NCI-H748 treated with DMSO at 0.1 percent for 48 hours (cell line): Measurements from ENCODE around the gene TAGLN3.

Experiments used
- DNase-seq: peaks from one replicate; lab custom pipeline; 2025; lab: John Stamatoyannopoulos, UW

Gene TAGLN3

GRCh38 chr3:111998636-111999483 lies at the start of gene TAGLN3:
TSS of gene TAGLN3 (plus strand) at chr3:111998922. CDS start at chr3:111999423, 501 bp downstream.
- peak; percentile 73 for DNase-seq

DNA sequence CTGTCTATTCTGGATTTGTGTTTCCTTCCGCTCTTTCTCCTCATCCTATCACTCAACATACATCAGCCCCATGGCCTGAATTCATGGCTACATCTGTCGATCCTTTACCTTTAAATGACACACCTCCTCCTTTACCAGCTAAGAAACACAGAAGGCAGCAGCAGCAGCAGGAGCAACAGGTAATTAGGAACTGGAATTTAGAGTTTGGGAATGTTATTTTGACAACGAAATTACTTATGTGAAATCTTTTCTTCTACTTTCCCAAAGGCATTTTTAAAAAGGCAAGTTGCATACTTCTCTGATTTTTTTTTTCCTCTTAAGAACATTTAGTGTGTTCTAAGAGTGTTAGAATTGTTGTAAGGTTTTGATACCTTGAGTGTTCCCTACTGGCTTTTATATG lies 49.0 kb upstream of the TAGLN3 start:
- DNase-seq: no peak

GRCh38 chr3:111951032-111951431 lies 47.7 kb upstream of the TAGLN3 start:
- no peak for DNase-seq

DNA sequence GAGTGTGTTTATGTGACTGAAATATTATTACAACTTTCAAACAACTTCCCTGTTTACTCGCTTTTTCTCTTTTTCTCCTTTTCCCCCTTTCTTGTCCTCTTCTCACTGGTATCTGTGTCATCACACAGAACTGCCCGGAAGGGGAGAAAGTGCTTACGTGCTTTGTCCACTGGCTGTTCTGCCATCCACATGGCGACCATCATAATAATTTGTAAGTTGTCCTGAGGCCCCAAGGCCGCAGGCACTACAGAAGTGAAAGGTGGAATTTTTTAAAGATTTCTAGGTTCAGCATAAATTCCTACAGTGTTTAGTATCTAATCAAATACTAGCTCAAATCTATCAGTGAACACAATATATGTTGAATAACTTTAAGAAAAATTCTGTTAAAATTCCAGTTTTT lies 46.6 kb upstream of the TAGLN3 start:
- no peak for DNase-seq

DNA sequence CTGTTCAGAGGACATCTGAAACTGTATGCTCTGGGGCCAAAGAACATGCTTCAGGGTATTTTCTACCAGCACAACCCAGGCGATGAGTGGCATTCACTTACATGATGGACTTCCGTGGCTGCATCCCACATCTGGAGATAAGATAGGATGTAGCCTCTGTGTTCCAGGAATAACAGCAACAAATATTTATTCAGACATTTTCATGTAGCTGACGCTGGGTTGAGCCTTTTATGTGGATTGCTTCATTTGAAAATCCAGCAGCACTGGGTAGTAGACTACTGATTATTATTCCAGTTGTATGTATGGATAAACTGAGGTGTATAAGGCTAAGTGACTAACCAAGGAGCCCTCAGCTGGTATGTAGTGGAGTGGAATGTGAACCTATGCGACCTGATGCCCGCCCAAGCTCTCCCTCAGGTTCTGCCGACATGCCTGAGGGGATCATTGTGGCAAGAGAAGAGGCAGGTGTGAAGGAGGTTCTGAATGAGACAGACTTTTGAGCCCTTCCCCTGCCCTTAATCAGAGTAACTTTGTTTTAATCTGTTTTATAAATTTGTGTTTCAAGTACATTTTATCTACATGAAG lies 45.8 kb upstream of the TAGLN3 start:
- DNase-seq: no peak

GRCh38 chr3:111954228-111954990 lies 44.3 kb upstream of the TAGLN3 start:
- DNase-seq: no peak

- no peak for DNase-seq
Measured at GRCh38 chr3:111955876-111956275, 42.8 kb upstream of the TAGLN3 start.

DNA sequence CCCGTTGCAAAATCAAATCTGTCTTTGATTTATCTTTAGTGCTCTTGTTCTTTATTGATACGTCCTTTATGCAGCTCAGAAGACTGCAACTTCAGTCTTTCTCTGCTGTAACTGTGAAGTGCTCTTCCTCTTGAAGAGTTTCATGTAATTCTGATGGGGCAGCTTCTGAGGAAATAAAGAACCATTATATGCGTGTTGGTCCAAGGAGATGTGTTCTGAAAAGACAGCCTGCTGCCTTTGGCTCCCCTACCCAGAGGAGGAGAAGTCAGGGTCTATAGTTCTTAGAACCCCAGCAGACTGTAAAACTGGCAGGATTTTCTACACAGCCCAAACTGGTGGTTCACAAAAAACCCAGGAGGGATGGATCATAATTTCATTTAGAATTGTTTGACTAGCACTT lies 42.3 kb upstream of the TAGLN3 start:
- no peak for DNase-seq

DNA sequence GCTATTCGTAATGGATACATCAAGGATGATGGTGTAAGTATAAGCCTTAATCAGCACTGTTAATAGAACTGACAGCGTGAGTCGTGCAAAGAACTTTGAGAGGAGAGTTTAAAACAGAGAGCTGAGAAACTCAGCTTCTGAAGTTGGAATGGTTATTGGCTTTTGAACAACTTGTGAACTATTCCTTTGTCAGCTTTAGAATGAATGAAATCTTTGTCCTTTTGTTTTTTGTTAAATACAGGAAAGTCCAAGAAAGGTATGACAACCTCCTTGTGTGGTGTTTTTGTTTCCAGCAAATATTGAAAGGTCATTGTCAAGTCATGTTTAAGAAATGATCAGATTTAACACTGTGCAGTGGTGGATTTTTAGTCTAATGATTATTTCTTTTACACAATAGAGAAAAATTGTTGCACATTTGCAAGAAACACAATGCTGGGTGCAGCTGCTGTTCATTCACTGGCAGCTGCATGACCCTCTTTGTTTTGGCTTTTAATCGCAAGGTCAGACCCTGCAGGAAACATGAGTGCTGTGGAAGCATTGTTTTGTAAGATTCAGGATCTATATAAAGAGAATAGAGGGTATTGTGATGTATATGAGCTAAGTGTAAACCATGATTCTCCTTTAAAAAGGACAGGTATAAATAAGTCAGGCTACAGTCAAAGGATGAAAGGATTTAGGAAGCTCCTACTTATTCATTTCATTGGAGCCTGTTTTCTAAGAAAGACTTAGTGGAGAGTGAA lies 41.6 kb upstream of the TAGLN3 start:
- peak; percentile 61 for DNase-seq

DNA sequence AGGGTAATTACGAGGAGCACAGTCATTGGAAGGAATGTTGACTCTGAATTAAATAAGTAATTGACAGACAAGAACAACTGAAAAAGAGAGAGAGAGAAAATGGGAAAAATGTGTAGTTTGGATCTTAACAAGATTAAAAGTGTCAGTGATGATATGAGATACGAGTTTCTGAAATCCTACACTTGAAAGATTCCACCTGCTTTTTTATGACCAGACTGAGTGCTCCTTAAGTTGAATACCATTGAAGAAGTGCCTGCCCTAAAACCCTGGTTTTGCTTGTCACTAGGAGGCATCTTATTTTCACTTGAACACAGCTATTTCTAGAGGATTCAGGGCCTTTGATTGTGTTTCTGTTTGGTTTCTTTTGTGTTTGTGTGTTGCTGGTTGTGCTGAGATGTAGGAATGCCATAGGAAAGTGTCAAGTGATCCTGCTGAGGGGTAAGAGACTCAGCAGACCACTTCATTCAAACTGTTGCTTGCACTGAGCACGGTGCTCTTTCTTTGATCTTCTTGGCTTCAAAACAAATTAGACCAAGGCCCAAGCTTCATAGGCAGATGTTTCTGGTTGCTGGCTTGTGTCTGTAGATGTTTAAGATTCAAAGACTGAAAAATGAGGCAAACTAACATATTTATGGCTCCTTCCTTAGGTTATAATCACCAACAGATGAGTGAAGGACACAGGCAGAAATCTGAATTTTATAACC lies 37.1 kb upstream of the TAGLN3 start:
- DNase-seq: no peak

- no peak for DNase-seq
Measured at GRCh38 chr3:111963424-111963823, 35.3 kb upstream of the TAGLN3 start.

GRCh38 chr3:111965484-111965883 lies 33.2 kb upstream of the TAGLN3 start:
- no peak for DNase-seq

- DNase-seq: no peak
Measured at GRCh38 chr3:111967068-111967467, 31.7 kb upstream of the TAGLN3 start.

GRCh38 chr3:111967651-111968274 lies 31.0 kb upstream of the TAGLN3 start:
- DNase-seq: peak; percentile 50

DNA sequence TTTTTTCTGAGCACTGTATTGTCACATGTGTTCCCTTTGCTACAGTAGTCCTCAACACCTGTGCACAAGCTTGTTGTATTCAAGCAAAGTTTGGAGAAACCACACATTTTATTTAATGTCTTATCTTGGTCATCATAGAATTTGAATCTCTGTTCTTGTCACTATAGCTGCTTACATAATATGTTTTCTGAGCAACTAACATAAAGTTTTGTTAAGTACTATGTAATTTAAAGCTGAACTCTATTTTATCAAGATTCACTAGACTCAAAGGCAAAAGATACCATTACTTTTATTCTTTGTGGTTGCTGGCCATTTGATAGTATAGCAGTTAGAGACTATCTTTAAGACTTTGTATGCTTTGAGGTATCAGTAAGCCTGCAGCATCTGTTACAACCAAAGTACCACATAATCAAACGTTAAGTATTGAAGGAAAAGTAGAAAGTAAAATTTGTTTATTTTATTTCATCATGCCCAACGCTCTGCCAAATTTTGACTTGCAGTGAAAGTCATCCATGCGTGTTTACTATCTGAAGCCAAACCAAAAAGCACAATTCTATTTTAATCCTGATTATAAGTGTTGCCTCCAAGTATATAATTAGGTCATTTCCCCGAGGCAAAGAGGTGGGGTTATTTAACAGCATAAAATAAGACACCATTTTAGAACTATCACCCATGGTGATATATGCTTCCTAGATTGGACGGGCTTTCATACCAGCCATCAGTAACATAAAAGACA lies 30.2 kb upstream of the TAGLN3 start:
- no peak for DNase-seq

GRCh38 chr3:111970376-111970775 lies 28.3 kb upstream of the TAGLN3 start:
- no peak for DNase-seq

- DNase-seq: no peak
Measured at GRCh38 chr3:111971533-111972130, 27.1 kb upstream of the TAGLN3 start.

- DNase-seq: no peak
Measured at GRCh38 chr3:111972891-111973290, 25.8 kb upstream of the TAGLN3 start.

DNA sequence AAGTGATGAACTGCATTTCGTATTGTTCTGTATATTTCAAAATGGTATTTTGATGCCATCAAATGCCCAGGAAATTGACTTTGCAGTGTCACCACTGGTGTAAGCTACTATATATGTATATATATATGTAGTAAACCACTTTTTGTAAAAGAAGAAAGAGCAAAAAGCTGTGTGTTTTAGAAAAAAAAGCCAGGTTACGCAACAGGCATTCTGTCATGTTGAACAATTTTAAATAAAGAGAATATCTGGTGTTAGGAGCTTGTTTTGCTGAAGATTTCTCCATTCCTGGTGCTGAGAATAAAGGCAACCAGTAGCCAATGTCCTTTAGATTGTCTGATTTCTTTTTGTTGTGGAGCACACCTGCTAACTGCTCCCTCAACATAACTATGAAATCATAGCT lies 23.6 kb upstream of the TAGLN3 start:
- no peak for DNase-seq

DNA sequence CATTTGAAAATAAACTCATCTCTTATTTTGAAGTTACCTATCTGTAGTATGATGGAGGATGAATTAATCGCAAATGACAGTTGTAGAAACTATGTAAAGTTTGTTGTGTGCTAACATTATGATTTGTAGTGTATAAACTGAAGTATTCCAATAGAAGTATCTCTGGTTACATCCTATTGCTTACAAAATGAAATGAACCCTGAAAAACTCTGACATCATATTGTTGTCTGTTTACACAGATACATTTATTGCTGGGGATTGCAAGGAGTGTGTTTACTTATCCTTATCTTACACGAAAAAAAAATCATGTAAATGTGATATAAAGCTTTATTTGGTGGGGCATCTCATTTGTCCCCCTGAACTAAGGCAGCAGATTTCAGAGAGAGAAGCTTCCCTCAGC lies 22.5 kb upstream of the TAGLN3 start:
- no peak for DNase-seq
